GM23338 (cell line): ENCODE data around the gene CCNY. TPM values are rescaled to one million over a fixed set of nuclear protein-coding genes. Genes with fewer than 3 reads are reported as not detected.

ENCODE experiments used
- ATAC-seq: fragments of 200-7000 bp; cut with Tn5 transposase; 3 replicates; pipeline ENCODE4 v1.9.1; 2020
- DNase-seq: peaks from one replicate; pipeline ENCODE4 v3.0.0-alpha.2; 2015; ENCODE audit warnings: low spot score
- H2AFZ ChIP-seq: fragments of 200-600 bp; sonication (generic); 2 replicates; pipeline ENCODE4 v1.8.0; 2016; ENCODE audit warnings: antibody characterized with exemption, mild to moderate bottlenecking, moderate library complexity
- H3F3A ChIP-seq: fragments of 200-600 bp; sonication (generic); replicated peaks from 2 replicates; pipeline ENCODE4 v1.8.0; 2017; ENCODE audit warnings: antibody characterized with exemption, mixed run types, low read depth
- H3K27ac ChIP-seq: fragments of 200-600 bp; sonication (generic); 2 replicates; pipeline ENCODE4 v1.6.1; 2016; ENCODE audit warnings: low read depth
- H3K27me3 ChIP-seq: fragments of 200-600 bp; sonication (generic); 2 replicates; pipeline ENCODE4 v1.8.0; 2016; ENCODE audit warnings: mild to moderate bottlenecking, mixed run types, moderate library complexity; ENCODE audit not compliant: insufficient read depth
- H3K36me3 ChIP-seq: fragments of 200-600 bp; sonication (generic); 2 replicates; pipeline ENCODE4 v1.8.0; 2016; ENCODE audit warnings: mild to moderate bottlenecking; ENCODE audit not compliant: insufficient read depth
- H3K4me1 ChIP-seq: fragments of 200-600 bp; sonication (generic); 2 replicates; pipeline ENCODE4 v1.8.0; 2016; ENCODE audit warnings: mild to moderate bottlenecking, moderate library complexity; ENCODE audit not compliant: insufficient read depth
- H3K4me2 ChIP-seq: fragments of 200-600 bp; sonication (generic); 2 replicates; pipeline ENCODE4 v1.7.1; 2017; ENCODE audit warnings: mixed run types
- H3K4me3 ChIP-seq: fragments of 200-600 bp; sonication (generic); 2 replicates; pipeline ENCODE4 v1.6.1; 2016; ENCODE audit warnings: mixed run types
- H3K79me2 ChIP-seq: fragments of 200-600 bp; sonication (generic); replicated peaks from 2 replicates; pipeline ENCODE4 v1.8.0; 2017; ENCODE audit warnings: mild to moderate bottlenecking; ENCODE audit not compliant: insufficient read depth
- H3K9me2 ChIP-seq: fragments of 200-600 bp; sonication (generic); 2 replicates; pipeline ENCODE4 v1.8.0; 2017; ENCODE audit not compliant: insufficient read depth
- H4K20me1 ChIP-seq: fragments of 200-600 bp; sonication (generic); replicated peaks from 2 replicates; pipeline ENCODE4 v1.8.0; 2017; ENCODE audit warnings: mild to moderate bottlenecking; ENCODE audit not compliant: insufficient read depth
- H3K27ac Mint-ChIP-seq: 2 replicates; pipeline ENCODE4 v1.8.0; 2020; ENCODE audit warnings: inconsistent platforms, mild to moderate bottlenecking, moderate library complexity, mixed read lengths
- H3K27me3 Mint-ChIP-seq: 3 replicates; pipeline ENCODE4 v1.8.0; 2022; ENCODE audit warnings: low read depth, mild to moderate bottlenecking, moderate library complexity, mixed read lengths, inconsistent platforms; ENCODE audit not compliant: insufficient read depth, poor library complexity
- H3K36me3 Mint-ChIP-seq: 3 replicates; pipeline ENCODE4 v1.8.0; 2021; ENCODE audit warnings: low read depth, mild to moderate bottlenecking, inconsistent platforms, moderate library complexity, mixed read lengths
- H3K4me1 Mint-ChIP-seq: 3 replicates; pipeline ENCODE4 v1.8.0; 2020; ENCODE audit warnings: mild to moderate bottlenecking, inconsistent platforms, mixed read lengths
- H3K4me3 Mint-ChIP-seq: 3 replicates; pipeline ENCODE4 v1.8.0; 2021; ENCODE audit warnings: moderate library complexity, mild to moderate bottlenecking, inconsistent platforms, mixed read lengths
- H3K9me3 Mint-ChIP-seq: 3 replicates; pipeline ENCODE4 v1.8.0; 2020; ENCODE audit warnings: moderate library complexity, mild to moderate bottlenecking, inconsistent platforms, mixed read lengths
- EZH2phosphoT487 ChIP-seq: fragments of 200-600 bp; sonication (generic); IDR thresholded peaks from one replicate; pipeline ENCODE4 v1.8.1; 2018; ENCODE audit warnings: antibody characterized with exemption; ENCODE audit not compliant: unreplicated experiment
- NANOG ChIP-seq: IDR thresholded peaks from 2 replicates; pipeline ENCODE4 v1.6.1; 2016; ENCODE audit warnings: antibody characterized with exemption, borderline replicate concordance
- POLR2AphosphoS5 ChIP-seq: IDR thresholded peaks from 2 replicates; pipeline ENCODE4 v1.6.1; 2016; ENCODE audit warnings: antibody characterized with exemption, low read depth
- STAT1 ChIP-seq: IDR thresholded peaks from one replicate; pipeline ENCODE4 v1.6.1; 2016; ENCODE audit warnings: antibody characterized with exemption; ENCODE audit not compliant: unreplicated experiment
- ZNF114 ChIP-seq: fragments of 250-450 bp; sonication (Bioruptor Pico); IDR thresholded peaks from 2 replicates; pipeline ENCODE4 v1.5.0; 2020; ENCODE audit warnings: mild to moderate bottlenecking, moderate library complexity
- ZNF331 ChIP-seq: fragments of 250-450 bp; sonication (Bioruptor Pico); IDR thresholded peaks from 2 replicates; pipeline ENCODE4 v1.5.0; 2020; ENCODE audit warnings: low read depth, mild to moderate bottlenecking, moderate library complexity
- polyA plus RNA-seq: library from polyadenylated mRNA; unstranded; fragments of >200 nt; fragmentation: Nextera tagmentation; extraction: Ambion mirVana; gene quantifications from 2 replicates; pipeline ENCODE4 v1.2.1, GENCODE V29; 2016
- total RNA-seq: library from RNA; depleted of rRNA; stranded (reverse); fragments of >200 nt; shearing (Covaris generic); gene quantifications from 2 replicates; pipeline ENCODE4 v1.2.3, GENCODE V29; 2014
- TF ChIP-seq, protein P1 (sequence below), 2 experiments: fragments of 200-600 bp in 1 of 2; sonication (generic) in 1 of 2; conservative IDR thresholded peaks; 2 replicates each; pipeline versions ENCODE4 v1.5.1 to v1.6.1; 2016 to 2017; ENCODE audit warnings: antibody characterized with exemption in 2 of 2, low read depth in 2 of 2, mild to moderate bottlenecking in 2 of 2, moderate library complexity in 1 of 2
- TF ChIP-seq, protein P2 (sequence below): IDR thresholded peaks from 2 replicates; pipeline ENCODE4 v1.6.1; 2016; ENCODE audit warnings: antibody characterized with exemption
- TF ChIP-seq, protein P3 (sequence below): IDR thresholded peaks from one replicate; pipeline ENCODE4 v1.6.1; 2018; ENCODE audit warnings: antibody characterized with exemption; ENCODE audit not compliant: unreplicated experiment
- TF ChIP-seq, protein P4 (sequence below): fragments of 250-450 bp; sonication (Bioruptor Pico); IDR thresholded peaks from 2 replicates; pipeline ENCODE4 v1.5.0; 2020; ENCODE audit warnings: mild to moderate bottlenecking, moderate library complexity

CCNY gene
- total and polyA plus RNA-seq, 2 experiments from 2014 or later, result 14.2 to 29.0 TPM

DNA sequence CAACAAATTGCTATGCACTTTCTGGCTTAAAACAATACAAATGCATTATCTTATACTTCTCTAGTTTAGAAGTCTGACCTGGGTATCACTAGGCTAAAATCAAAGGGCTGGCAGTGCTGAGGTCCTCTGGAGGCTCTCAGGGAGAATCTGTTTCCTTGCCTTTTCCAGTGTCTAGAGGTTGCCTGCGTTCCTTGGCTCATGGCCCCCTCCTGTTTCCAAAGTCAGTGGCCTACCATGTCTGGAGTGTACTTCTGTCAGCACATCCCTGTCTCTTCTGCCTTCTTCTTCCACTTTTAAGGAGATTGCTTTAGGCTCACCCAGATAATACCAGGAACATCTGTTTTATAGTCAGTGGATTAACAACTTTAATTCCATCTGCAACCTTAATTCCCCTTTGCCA lies 52.4 kb downstream of the CCNY start:
- H4K20me1 ChIP-seq, result peaks cover 3% of the 10 kb centered on the region; the same call in 1 of the 2 replicates
- no peak for ATAC-seq
- H3K4me1 ChIP-seq, result peaks cover 35% of the 10 kb centered on the region
- H3K36me3 ChIP-seq, result no peaks in the 10 kb centered on the region
- no peaks in the 10 kb centered on the region for H3K9me2 ChIP-seq
- no peak overlapping the region for H3K4me2 ChIP-seq
- peaks cover 7% of the 10 kb centered on the region for H3K27me3 Mint-ChIP-seq
- no peak overlapping the region for H3K4me3 ChIP-seq
- no peak overlapping the region for H3K27ac Mint-ChIP-seq
- peaks cover 46% of the 10 kb centered on the region for H3K4me1 Mint-ChIP-seq
- H3F3A ChIP-seq, result 0 out of 2 replicates have a peak, but pooled peaks cover 2% of the 10 kb centered on the region
- TF ChIP-seq ZNF114 (no peak), STAT1 (no peak), EZH2phosphoT487 (no peak), NANOG (no peak), POLR2AphosphoS5 (no peak), ZNF331 (no peak)
- TF ChIP-seq, protein P1, sequence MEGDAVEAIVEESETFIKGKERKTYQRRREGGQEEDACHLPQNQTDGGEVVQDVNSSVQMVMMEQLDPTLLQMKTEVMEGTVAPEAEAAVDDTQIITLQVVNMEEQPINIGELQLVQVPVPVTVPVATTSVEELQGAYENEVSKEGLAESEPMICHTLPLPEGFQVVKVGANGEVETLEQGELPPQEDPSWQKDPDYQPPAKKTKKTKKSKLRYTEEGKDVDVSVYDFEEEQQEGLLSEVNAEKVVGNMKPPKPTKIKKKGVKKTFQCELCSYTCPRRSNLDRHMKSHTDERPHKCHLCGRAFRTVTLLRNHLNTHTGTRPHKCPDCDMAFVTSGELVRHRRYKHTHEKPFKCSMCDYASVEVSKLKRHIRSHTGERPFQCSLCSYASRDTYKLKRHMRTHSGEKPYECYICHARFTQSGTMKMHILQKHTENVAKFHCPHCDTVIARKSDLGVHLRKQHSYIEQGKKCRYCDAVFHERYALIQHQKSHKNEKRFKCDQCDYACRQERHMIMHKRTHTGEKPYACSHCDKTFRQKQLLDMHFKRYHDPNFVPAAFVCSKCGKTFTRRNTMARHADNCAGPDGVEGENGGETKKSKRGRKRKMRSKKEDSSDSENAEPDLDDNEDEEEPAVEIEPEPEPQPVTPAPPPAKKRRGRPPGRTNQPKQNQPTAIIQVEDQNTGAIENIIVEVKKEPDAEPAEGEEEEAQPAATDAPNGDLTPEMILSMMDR (conservative IDR thresholded peaks at IDR 0.05; ENCODE audit: low read depth in 2 of 2), result no peak
- TF ChIP-seq, protein P2, sequence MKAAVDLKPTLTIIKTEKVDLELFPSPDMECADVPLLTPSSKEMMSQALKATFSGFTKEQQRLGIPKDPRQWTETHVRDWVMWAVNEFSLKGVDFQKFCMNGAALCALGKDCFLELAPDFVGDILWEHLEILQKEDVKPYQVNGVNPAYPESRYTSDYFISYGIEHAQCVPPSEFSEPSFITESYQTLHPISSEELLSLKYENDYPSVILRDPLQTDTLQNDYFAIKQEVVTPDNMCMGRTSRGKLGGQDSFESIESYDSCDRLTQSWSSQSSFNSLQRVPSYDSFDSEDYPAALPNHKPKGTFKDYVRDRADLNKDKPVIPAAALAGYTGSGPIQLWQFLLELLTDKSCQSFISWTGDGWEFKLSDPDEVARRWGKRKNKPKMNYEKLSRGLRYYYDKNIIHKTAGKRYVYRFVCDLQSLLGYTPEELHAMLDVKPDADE, result no peak
- TF ChIP-seq, protein P3, sequence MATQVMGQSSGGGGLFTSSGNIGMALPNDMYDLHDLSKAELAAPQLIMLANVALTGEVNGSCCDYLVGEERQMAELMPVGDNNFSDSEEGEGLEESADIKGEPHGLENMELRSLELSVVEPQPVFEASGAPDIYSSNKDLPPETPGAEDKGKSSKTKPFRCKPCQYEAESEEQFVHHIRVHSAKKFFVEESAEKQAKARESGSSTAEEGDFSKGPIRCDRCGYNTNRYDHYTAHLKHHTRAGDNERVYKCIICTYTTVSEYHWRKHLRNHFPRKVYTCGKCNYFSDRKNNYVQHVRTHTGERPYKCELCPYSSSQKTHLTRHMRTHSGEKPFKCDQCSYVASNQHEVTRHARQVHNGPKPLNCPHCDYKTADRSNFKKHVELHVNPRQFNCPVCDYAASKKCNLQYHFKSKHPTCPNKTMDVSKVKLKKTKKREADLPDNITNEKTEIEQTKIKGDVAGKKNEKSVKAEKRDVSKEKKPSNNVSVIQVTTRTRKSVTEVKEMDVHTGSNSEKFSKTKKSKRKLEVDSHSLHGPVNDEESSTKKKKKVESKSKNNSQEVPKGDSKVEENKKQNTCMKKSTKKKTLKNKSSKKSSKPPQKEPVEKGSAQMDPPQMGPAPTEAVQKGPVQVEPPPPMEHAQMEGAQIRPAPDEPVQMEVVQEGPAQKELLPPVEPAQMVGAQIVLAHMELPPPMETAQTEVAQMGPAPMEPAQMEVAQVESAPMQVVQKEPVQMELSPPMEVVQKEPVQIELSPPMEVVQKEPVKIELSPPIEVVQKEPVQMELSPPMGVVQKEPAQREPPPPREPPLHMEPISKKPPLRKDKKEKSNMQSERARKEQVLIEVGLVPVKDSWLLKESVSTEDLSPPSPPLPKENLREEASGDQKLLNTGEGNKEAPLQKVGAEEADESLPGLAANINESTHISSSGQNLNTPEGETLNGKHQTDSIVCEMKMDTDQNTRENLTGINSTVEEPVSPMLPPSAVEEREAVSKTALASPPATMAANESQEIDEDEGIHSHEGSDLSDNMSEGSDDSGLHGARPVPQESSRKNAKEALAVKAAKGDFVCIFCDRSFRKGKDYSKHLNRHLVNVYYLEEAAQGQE, result no peak
- TF ChIP-seq, protein P4, sequence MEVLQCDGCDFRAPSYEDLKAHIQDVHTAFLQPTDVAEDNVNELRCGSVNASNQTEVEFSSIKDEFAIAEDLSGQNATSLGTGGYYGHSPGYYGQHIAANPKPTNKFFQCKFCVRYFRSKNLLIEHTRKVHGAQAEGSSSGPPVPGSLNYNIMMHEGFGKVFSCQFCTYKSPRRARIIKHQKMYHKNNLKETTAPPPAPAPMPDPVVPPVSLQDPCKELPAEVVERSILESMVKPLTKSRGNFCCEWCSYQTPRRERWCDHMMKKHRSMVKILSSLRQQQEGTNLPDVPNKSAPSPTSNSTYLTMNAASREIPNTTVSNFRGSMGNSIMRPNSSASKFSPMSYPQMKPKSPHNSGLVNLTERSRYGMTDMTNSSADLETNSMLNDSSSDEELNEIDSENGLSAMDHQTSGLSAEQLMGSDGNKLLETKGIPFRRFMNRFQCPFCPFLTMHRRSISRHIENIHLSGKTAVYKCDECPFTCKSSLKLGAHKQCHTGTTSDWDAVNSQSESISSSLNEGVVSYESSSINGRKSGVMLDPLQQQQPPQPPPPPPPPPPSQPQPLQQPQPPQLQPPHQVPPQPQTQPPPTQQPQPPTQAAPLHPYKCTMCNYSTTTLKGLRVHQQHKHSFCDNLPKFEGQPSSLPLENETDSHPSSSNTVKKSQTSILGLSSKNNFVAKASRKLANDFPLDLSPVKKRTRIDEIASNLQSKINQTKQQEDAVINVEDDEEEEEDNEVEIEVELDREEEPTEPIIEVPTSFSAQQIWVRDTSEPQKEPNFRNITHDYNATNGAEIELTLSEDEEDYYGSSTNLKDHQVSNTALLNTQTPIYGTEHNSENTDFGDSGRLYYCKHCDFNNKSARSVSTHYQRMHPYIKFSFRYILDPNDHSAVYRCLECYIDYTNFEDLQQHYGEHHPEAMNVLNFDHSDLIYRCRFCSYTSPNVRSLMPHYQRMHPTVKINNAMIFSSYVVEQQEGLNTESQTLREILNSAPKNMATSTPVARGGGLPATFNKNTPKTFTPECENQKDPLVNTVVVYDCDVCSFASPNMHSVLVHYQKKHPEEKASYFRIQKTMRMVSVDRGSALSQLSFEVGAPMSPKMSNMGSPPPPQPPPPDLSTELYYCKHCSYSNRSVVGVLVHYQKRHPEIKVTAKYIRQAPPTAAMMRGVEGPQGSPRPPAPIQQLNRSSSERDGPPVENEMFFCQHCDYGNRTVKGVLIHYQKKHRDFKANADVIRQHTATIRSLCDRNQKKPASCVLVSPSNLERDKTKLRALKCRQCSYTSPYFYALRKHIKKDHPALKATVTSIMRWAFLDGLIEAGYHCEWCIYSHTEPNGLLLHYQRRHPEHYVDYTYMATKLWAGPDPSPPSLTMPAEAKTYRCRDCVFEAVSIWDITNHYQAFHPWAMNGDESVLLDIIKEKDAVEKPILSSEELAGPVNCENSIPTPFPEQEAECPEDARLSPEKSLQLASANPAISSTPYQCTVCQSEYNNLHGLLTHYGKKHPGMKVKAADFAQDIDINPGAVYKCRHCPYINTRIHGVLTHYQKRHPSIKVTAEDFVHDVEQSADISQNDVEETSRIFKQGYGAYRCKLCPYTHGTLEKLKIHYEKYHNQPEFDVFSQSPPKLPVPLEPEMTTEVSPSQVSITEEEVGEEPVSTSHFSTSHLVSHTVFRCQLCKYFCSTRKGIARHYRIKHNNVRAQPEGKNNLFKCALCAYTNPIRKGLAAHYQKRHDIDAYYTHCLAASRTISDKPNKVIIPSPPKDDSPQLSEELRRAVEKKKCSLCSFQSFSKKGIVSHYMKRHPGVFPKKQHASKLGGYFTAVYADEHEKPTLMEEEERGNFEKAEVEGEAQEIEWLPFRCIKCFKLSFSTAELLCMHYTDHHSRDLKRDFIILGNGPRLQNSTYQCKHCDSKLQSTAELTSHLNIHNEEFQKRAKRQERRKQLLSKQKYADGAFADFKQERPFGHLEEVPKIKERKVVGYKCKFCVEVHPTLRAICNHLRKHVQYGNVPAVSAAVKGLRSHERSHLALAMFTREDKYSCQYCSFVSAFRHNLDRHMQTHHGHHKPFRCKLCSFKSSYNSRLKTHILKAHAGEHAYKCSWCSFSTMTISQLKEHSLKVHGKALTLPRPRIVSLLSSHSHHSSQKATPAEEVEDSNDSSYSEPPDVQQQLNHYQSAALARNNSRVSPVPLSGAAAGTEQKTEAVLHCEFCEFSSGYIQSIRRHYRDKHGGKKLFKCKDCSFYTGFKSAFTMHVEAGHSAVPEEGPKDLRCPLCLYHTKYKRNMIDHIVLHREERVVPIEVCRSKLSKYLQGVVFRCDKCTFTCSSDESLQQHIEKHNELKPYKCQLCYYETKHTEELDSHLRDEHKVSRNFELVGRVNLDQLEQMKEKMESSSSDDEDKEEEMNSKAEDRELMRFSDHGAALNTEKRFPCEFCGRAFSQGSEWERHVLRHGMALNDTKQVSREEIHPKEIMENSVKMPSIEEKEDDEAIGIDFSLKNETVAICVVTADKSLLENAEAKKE (CRISPR knock-in tag), result no peak
- peaks cover 95% of the 10 kb centered on the region for H3K79me2 ChIP-seq
- no peak overlapping the region for H2AFZ ChIP-seq
- no peak overlapping the region for H3K4me3 Mint-ChIP-seq
- peaks cover 42% of the 10 kb centered on the region for H3K9me3 Mint-ChIP-seq
- DNase-seq, result no peak
- H3K27me3 ChIP-seq, result no peaks in the 10 kb centered on the region
- peaks cover 45% of the 10 kb centered on the region for H3K36me3 Mint-ChIP-seq
- no peak overlapping the region for H3K27ac ChIP-seq
